Upper lobe of left lung (tissue), 4 donors: ENCODE results near the gene WDR90.

Experiments
- EP300 ChIP-seq, 4 donors: sonication (generic); formaldehyde crosslinking; IDR thresholded peaks; one replicate each; pipeline ENCODE4 v1.5.1; 2017; ENCODE audit warnings: antibody characterized with exemption in 4 of 4, control low read depth in 2 of 4
- POLR2A ChIP-seq, 4 donors: fragments of 450-650 bp; IDR thresholded peaks; one replicate each; pipeline ENCODE4 v1.5.1; 2016 to 2017; ENCODE audit warnings: antibody characterized with exemption in 4 of 4, mild to moderate bottlenecking in 2 of 4
- TF ChIP-seq, protein P1 (sequence below), 6 experiments: fragments of 450-650 bp in 4 of 6; fragments of 200-600 bp in 2 of 6; sonication (generic) in 2 of 6; IDR thresholded peaks; one replicate each; pipeline ENCODE4 v1.5.1; 2016 to 2019; ENCODE audit warnings: antibody characterized with exemption in 6 of 6

DNA sequence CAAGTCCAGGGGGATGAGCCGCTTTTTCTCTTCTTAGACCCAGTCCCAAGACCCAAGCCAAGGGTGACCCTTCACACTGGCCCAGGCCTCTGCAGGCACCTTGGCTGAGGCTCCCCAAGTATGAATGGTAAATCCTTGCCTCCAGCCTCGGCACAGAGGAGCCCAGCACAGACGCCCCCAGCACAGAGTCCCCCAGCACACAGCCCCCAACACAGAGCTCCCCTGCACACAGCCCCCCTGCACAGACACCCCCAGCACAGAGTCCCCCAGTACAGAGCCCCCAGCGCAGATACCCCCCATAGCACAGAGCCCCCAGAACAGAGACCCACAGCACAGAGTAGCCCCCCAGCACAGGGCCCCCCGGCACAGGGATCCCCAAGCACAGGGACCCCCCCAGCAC, 8.6 kb upstream of the WDR90 start:
- TF ChIP-seq, protein P1, sequence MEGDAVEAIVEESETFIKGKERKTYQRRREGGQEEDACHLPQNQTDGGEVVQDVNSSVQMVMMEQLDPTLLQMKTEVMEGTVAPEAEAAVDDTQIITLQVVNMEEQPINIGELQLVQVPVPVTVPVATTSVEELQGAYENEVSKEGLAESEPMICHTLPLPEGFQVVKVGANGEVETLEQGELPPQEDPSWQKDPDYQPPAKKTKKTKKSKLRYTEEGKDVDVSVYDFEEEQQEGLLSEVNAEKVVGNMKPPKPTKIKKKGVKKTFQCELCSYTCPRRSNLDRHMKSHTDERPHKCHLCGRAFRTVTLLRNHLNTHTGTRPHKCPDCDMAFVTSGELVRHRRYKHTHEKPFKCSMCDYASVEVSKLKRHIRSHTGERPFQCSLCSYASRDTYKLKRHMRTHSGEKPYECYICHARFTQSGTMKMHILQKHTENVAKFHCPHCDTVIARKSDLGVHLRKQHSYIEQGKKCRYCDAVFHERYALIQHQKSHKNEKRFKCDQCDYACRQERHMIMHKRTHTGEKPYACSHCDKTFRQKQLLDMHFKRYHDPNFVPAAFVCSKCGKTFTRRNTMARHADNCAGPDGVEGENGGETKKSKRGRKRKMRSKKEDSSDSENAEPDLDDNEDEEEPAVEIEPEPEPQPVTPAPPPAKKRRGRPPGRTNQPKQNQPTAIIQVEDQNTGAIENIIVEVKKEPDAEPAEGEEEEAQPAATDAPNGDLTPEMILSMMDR (IDR thresholded peaks at IDR 0.05) = no peak
- TF ChIP-seq POLR2A (IDR thresholded peaks at IDR 0.05) (no peak), EP300 (IDR thresholded peaks at IDR 0.05) (no peak)
